HG03432 (cell line): ENCODE results near the gene MPRIP.
"Not testable (repeated sequence)": the region's sequence is repeated elsewhere in the genome, so short reads cannot be mapped to it uniquely, and the experiment has no call there.

ENCODE experiments used
- ATAC-seq: cut with Tn5 transposase; IDR thresholded peaks from one replicate; pipeline ENCODE4 v1.9.1; 2021; ENCODE audit warnings: mild to moderate bottlenecking, moderate library complexity; ENCODE audit not compliant: unreplicated experiment

MPRIP gene

GRCh38 chr17:17158506-17158905 lies 116.2 kb downstream of the MPRIP start:
- ATAC-seq = not testable (repeated sequence)

DNA sequence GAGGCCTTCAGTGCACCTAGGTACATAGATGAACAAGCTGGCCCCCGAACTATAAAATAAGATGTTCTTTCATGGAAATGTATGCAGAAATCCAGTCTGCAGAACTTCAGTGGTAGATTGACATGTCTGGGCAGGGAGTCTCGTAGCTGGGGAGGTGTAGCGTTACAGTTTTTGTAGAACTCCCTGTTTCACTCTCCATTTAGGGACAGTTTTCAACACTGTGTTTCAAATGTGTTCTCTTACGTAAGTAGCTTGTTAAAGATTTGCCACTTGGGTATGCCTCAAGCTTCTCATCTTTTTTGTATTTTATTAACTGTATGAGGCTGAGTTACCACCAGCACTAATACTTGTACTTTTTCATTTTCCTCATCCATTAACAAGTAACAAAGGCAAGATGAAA lies 117.3 kb downstream of the MPRIP start:
- ATAC-seq = no peak

DNA sequence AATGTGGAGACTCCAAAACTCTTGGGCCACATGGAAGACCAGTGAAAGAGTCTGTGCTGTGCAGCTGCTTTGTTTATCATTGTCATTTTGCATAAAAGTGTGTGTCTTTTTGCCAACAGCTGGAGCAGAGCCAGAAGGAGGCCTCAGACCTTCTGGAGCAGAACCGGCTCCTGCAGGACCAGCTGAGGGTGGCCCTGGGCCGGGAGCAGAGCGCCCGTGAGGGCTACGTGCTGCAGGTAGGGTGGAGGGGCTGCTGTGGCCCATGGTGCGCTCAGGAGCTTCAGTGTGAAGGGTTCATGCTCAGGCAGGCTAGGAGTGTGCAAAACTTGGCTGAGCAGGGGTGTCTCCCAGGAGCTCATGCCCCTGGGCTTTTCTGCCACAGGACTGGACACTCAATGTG lies 118.9 kb downstream of the MPRIP start:
- ATAC-seq = no peak

DNA sequence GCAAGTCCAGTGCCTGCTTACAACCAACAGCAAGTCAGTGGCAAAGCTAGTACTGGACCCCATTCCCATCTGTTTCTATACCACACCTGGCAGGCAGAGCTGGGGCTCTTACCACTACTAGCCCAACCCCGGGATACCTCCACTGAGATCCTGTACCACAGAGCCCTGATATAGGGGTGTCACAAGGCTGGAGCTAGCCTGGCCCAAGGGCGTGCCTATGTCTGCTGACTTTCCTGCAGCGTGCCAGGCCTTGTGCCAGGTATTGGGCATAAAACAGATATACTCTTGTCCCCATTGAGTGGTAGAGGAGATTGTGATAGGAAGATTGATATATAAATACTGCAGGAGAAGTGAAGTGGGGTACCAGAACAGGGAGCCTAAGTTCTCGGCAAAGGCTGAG lies 119.5 kb downstream of the MPRIP start:
- no peak for ATAC-seq

GRCh38 chr17:17164156-17164555 lies 121.9 kb downstream of the MPRIP start:
- ATAC-seq = no peak

- no peak for ATAC-seq
Observed at GRCh38 chr17:17164676-17165075, 122.4 kb downstream of the MPRIP start.

DNA sequence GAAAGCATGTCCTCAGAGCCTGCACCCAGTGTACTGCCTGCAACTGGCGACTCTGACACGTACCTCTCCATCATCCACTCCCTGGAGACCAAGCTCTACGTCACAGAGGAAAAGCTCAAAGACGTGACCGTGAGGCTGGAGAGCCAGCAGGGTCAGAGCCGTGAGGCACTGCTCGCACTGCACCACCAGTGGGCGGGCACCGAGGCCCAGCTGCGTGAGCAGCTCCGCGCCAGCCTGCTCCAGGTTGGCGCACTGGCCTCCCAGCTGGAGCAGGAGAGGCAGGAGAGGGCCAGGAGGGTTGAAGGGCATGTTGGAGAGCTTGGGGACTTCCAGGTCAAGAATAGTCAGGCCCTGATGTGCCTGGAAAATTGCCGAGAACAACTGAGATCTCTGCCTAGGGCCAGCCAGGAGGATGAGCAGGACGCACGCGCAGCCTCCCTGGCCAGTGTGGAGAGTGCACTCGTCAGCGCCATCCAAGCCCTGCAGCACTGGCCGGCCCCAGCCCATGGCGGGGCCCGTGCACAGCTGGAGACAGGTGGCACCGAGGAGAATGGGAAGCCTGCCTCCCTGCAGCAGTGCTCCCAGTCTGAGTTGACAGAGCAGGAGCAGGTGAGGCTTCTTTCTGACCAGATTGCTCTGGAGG lies 123.5 kb downstream of the MPRIP start:
- no peak for ATAC-seq

- ATAC-seq = no peak
Observed at GRCh38 chr17:17166446-17166845, 124.2 kb downstream of the MPRIP start.

GRCh38 chr17:17167356-17167755 lies 125.1 kb downstream of the MPRIP start:
- ATAC-seq = no peak

DNA sequence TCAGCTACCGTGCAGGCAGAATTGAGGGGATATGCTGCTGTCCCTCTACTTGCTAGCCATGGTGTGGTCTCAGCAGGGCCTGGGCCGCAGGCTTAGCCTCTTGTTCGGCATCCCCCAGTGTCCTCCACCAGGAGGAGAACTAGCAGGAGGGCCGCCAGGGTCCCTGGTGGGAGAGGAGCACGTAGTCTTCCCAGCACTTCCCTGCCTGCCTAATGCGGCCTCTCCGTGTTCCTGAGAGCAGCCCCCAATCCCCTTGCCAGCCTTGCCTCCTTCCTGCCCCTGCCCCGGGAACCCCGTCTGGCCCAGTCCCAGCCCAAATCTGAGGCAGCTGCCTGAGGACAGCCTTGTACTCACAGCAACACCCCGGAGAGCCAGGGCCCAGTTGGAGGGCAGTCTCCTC lies 125.7 kb downstream of the MPRIP start:
- no peak for ATAC-seq

GRCh38 chr17:17168401-17168800 lies 126.1 kb downstream of the MPRIP start:
- no peak for ATAC-seq

- no peak for ATAC-seq
Observed at GRCh38 chr17:17169396-17169795, 127.1 kb downstream of the MPRIP start.

- no peak for ATAC-seq
Observed at GRCh38 chr17:17170346-17170985, 128.2 kb downstream of the MPRIP start.

DNA sequence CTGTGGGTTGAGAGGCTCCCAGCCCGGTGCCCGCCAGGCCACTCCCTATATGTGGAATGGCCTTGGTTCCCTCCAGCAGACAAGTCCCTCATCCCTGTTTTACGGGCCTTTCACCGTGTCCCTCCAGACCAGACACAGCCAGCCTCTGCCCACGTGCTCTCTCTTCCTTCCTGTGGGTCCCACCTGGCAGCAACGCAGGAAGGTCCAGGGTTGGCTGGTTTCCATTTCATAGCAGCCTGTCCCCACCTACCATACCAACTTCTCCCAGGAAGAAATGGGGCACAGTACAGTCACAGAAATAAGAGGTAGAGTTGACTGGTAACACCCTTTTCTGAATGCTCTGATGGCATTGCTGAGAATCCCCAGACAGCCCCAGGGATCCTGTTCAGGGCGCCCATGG lies 128.9 kb downstream of the MPRIP start:
- no peak for ATAC-seq

DNA sequence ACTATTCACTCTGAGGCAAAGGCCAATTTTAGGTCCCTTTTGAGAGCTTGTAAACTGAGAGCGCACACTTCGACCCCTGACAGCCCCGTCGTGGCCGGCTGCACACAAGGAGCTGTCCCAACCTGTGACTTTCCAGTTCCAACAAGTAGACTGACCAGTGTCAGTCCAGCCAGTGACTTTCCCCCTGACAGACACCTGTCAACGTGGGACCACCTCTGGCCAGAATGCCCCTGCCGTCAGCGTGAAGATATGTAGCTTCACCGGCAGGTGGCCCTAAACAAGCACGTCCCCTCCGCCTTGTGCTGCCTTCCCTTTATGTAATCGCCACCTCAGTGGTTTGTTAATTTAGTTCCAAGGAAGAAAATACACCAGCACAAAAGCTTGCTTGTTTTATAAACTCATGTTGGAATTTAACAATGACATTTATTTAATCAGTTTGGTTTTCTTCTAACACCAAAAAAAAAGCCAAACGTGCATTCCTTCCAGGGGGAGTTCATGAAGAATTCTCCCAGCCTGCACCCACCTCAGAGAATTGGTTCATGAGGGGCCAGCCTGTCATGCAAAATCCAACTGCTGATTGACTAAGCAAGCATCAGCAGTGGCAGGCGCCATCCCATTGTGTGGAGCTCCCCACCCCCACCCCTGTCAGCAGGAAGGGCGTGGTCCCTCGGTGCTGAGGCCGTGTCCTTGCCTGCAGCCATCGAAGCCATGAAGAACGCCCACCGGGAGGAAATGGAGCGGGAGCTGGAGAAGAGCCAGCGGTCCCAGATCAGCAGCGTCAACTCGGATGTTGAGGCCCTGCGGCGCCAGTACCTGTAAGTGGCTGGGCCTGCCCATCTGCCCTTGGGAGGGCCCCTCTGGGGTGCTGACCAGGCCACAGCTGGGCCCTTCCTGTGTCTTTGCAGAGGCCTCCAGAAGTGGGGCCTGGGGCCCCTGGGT lies 130.0 kb downstream of the MPRIP start:
- no peak for ATAC-seq

DNA sequence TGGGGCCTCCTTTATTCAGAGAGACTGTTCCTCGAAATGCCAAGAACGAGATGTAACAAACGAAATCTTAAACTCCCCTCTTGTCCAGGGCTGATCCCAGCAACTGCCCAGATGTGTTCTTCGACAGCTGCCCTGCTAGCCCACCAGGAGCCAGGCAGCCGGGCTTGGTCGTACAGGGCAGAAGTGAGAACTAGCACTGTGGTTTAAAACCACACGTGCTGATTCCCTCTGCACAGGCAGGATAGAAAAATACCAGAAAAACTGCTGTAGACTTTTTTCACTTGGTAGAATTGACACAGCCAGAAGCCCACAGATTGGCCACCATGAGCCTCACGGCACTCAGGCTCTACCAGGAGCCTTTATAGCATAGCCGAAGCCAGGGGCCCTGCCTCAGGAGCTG lies 130.7 kb downstream of the MPRIP start:
- ATAC-seq = no peak

DNA sequence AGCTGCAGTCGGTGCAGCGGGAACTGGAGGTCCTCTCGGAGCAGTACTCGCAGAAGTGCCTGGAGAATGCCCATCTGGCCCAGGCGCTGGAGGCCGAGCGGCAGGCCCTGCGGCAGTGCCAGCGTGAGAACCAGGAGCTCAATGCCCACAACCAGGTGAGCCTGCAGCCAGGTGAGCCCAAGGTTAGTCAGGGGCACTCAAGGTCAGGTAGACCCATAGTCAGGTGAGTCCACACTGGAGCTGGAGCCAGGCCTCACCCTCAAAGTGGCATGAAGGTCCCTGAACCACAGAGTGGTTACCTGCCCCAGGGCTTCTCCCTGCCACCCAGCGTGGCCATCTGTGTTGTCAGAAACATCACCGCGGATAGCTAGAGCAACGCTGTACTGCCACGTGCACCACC lies 131.7 kb downstream of the MPRIP start:
- ATAC-seq = no peak

DNA sequence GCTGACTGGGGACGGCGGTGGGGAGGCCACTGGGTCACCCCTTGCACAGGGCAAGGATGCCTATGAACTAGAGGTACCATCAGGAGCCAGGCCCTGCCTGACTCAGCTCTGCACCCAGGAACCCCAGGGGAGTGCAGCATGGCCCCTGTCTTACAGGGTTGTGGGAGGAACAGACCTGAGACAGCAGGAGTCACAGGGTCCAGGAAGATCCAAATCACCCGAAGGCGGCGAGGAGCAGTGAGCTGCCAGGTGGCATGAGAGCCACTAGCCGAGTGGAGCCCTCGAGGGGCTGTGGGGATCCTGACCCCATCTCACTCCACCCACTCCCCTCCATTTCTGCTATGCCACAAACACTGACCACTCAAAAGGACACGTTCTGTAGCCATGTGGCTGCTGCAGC lies 133.1 kb downstream of the MPRIP start:
- ATAC-seq = no peak

DNA sequence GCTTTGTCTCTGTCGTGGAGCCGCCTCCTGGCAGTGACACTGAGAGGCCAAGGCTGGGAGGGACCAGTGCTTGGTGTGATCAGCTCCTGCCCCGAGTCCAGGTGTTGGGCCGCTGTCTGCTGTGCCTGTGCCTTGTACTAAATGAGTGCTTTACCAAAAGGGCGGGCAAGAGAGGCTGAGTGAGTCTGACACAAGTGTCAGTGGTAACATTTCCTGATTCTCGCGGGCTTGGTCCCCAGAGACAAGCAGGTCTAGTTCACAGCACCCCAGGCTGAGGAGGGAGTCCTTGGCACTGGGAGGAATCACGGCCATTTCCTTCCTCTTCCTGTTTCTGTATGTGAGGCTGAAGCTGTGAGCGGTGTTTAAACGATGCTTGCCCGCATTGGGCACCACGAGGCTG lies 133.7 kb downstream of the MPRIP start:
- ATAC-seq = peak; percentile 32

GRCh38 chr17:17176341-17176740 lies 134.1 kb downstream of the MPRIP start:
- no peak for ATAC-seq

GRCh38 chr17:17177176-17177575 lies 134.9 kb downstream of the MPRIP start:
- no peak for ATAC-seq

- ATAC-seq = peak; percentile 65
Observed at GRCh38 chr17:17179371-17179827, 137.1 kb downstream of the MPRIP start.
